SIG-M5 (cell line): Measurements from ENCODE around the gene MYH9.

Source experiments
- DNase-seq: peaks from one replicate; lab custom pipeline; 2025; lab: John Stamatoyannopoulos, UW

MYH9 gene

GRCh38 chr22:36348760-36349159 lies 39.0 kb downstream of the MYH9 start:
- no peak for DNase-seq

- DNase-seq: no peak
Observed at GRCh38 chr22:36347094-36347493, 40.7 kb downstream of the MYH9 start.

GRCh38 chr22:36344106-36344827 lies 43.5 kb downstream of the MYH9 start:
- no peak for DNase-seq

- no peak for DNase-seq
Observed at GRCh38 chr22:36343720-36344105, 44.1 kb downstream of the MYH9 start.

GRCh38 chr22:36343070-36343719 lies 44.6 kb downstream of the MYH9 start:
- no peak for DNase-seq

- no peak for DNase-seq
Observed at GRCh38 chr22:36341640-36342041, 46.1 kb downstream of the MYH9 start.

- DNase-seq: no peak
Observed at GRCh38 chr22:36340621-36341020, 47.1 kb downstream of the MYH9 start.

- no peak for DNase-seq
Observed at GRCh38 chr22:36339171-36340065, 48.3 kb downstream of the MYH9 start.

GRCh38 chr22:36337365-36338130 lies 50.2 kb downstream of the MYH9 start:
- DNase-seq: no peak

GRCh38 chr22:36336246-36337182 lies 51.3 kb downstream of the MYH9 start:
- no peak for DNase-seq

GRCh38 chr22:36335621-36336020 lies 52.1 kb downstream of the MYH9 start:
- DNase-seq: no peak

- DNase-seq: no peak
Observed at GRCh38 chr22:36334821-36335603, 52.8 kb downstream of the MYH9 start.

GRCh38 chr22:36334081-36334820 lies 53.5 kb downstream of the MYH9 start:
- no peak for DNase-seq

- DNase-seq: no peak
Observed at GRCh38 chr22:36333644-36334043, 54.1 kb downstream of the MYH9 start.

GRCh38 chr22:36332623-36333332 lies 55.0 kb downstream of the MYH9 start:
- peak; percentile 28 for DNase-seq

- DNase-seq: peak; percentile 27
Observed at GRCh38 chr22:36331912-36332622, 55.7 kb downstream of the MYH9 start.

- DNase-seq: peak; percentile 58
Observed at GRCh38 chr22:36331306-36331911, 56.4 kb downstream of the MYH9 start.
